AG04450 (cell line): ENCODE measurements around the gene GLIS1. TPM values are rescaled to one million over a fixed set of nuclear protein-coding genes. Genes with fewer than 3 reads are reported as not detected.

Source experiments
- CTCF ChIA-PET: fragments of 300-600, 350-600 bp; formaldehyde crosslinking; extraction: SDS; loops from one replicate; lab custom pipeline; 2022; ENCODE audit warnings: antibody characterized with exemption, inconsistent platforms; lab: Charles Lee
- POLR2A ChIA-PET: fragments of 350-600 bp; formaldehyde crosslinking; extraction: SDS; loops from one replicate; lab custom pipeline; 2021; ENCODE audit warnings: antibody characterized with exemption, inconsistent platforms; lab: Yijun Ruan, JAX
- DNase-seq: peaks from one replicate; pipeline ENCODE4 v3.0.0-alpha.2; 2011; ENCODE audit warnings: low read depth, low spot score
- H3K27ac ChIP-seq: one replicate; pipeline ENCODE4 v1.5.1; 2012; ENCODE audit warnings: low read depth, low read length, control low read depth
- H3K27me3 ChIP-seq: one replicate; pipeline ENCODE4 v1.6.0; 2012; ENCODE audit warnings: low read length; ENCODE audit not compliant: control insufficient read depth, insufficient read depth
- H3K4me3 ChIP-seq: 2 replicates; pipeline ENCODE4 v1.5.1; 2011; ENCODE audit warnings: mild to moderate bottlenecking, low read depth, low read length, control low read depth
- H3K9me3 ChIP-seq: 2 replicates; pipeline ENCODE4 v1.5.1; 2012; ENCODE audit warnings: low read length; ENCODE audit not compliant: control insufficient read depth, insufficient read depth
- polyA plus RNA-seq: library from polyadenylated mRNA; depleted of rRNA; stranded (reverse); fragments of >200 nt; gene quantifications from 2 replicates; pipeline ENCODE4 v1.2.3, GENCODE V29; 2011; rRNA removed
- small RNA-seq: library from RNA; depleted of rRNA; stranded (forward); fragments of <200 nt; gene quantifications from one replicate; pipeline ENCODE3, GENCODE V24; 2012; ENCODE audit warnings: low read depth; ENCODE audit not compliant: insufficient read length
- TF ChIP-seq, protein P1 (sequence below): IDR thresholded peaks from 2 replicates; pipeline ENCODE4 v1.5.1; 2011; ENCODE audit warnings: low read depth, low read length, control low read depth, inconsistent platforms

Gene GLIS1
- polyA plus RNA-seq, 1 experiment: 0.77 TPM

DNA sequence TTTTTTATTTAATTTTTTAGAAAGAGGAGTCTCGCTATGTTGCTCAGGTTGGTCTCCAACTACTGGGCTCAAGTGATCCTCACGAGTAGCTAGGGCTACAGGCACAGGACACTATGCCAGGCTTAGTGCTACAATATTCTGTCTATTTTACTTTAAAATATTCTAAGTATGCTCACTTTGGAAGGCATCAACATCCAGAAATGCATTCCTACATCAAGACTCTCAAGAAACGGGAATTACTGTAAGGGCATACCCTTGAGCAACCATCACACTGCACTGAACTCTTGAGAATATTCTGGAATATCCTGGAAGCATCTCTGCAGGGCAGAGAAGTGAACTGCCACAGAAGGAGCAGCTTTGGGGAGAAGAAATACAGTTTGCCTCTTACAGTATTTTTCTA, 280.3 kb downstream of the GLIS1 start:
- peaks cover 2% of the 10 kb centered on the region for H3K27me3 ChIP-seq
- TF ChIP-seq, protein P1, sequence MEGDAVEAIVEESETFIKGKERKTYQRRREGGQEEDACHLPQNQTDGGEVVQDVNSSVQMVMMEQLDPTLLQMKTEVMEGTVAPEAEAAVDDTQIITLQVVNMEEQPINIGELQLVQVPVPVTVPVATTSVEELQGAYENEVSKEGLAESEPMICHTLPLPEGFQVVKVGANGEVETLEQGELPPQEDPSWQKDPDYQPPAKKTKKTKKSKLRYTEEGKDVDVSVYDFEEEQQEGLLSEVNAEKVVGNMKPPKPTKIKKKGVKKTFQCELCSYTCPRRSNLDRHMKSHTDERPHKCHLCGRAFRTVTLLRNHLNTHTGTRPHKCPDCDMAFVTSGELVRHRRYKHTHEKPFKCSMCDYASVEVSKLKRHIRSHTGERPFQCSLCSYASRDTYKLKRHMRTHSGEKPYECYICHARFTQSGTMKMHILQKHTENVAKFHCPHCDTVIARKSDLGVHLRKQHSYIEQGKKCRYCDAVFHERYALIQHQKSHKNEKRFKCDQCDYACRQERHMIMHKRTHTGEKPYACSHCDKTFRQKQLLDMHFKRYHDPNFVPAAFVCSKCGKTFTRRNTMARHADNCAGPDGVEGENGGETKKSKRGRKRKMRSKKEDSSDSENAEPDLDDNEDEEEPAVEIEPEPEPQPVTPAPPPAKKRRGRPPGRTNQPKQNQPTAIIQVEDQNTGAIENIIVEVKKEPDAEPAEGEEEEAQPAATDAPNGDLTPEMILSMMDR: no peak
- no peak for DNase-seq
- H3K27ac ChIP-seq: no peak overlapping the region
- ChIA-PET POLR2A (interaction anchor here (0.6 kb wide), 1 partner anchor 362 kb away, joined by 6 read pairs; no protein-coding TSS in a partner anchor), CTCF (interaction anchor here (0.5 to 1.4 kb wide), 5 partner anchors 27 to 339 kb away, joined by 3 to 4 read pairs (median 3); no protein-coding TSS in a partner anchor)
- no peak overlapping the region for H3K4me3 ChIP-seq
- H3K9me3 ChIP-seq: peaks cover 8% of the 10 kb centered on the region; the same call in 1 of the 2 replicates

Small RNA genes within 50 kb of the gene (small RNA-seq; reads per million reads assigned to genes)
- 0.81 reads per million for gene RF00418
- gene RNU7-95P: not detected

Other genes with a start within 250 kb of the GLIS1 start
- gene NDC1, start 99.1 kb upstream of the GLIS1 start, polyA plus RNA-seq: 13.1 and 19.0 TPM in 2 replicates
- gene YIPF1, start 150.6 kb upstream of the GLIS1 start, polyA plus RNA-seq: 48.5 and 52.4 TPM in 2 replicates
- not detected in 2 replicates for gene DIO1, start 155.0 kb upstream of the GLIS1 start, polyA plus RNA-seq
- 41.9 and 54.2 TPM in 2 replicates for gene IFT25, start 206.5 kb upstream of the GLIS1 start, polyA plus RNA-seq
- 44.5 and 51.4 TPM in 2 replicates for gene LRRC42, start 207.2 kb upstream of the GLIS1 start, polyA plus RNA-seq